A549 (cell line): Measurements from ENCODE around the gene STK16.

ENCODE experiments used
- ATOH8 ChIP-seq: fragments of 250-450 bp; sonication (Bioruptor Pico); IDR thresholded peaks from 2 replicates; pipeline ENCODE4 v1.5.0; 2020; ENCODE audit warnings: low read depth, mild to moderate bottlenecking, moderate library complexity
- BHLHE40 ChIP-seq: IDR thresholded peaks from 2 replicates; pipeline ENCODE4 v1.6.1; 2012; ENCODE audit warnings: low read depth, low read length, inconsistent platforms
- CTCF ChIP-seq: fragments of >200 bp; sonication (Bioruptor Twin); formaldehyde crosslinking; IDR thresholded peaks from 3 replicates; pipeline ENCODE4 v1.5.1; 2016
- HOXA7 ChIP-seq: fragments of 250-450 bp; sonication (Bioruptor Pico); IDR thresholded peaks from 2 replicates; pipeline ENCODE4 v1.5.0; 2020; ENCODE audit warnings: mild to moderate bottlenecking, moderate library complexity
- REST ChIP-seq: fragments of 200-600 bp; sonication (generic); IDR thresholded peaks from 2 replicates; pipeline ENCODE4 v1.6.1; 2016; ENCODE audit warnings: antibody characterized with exemption, mild to moderate bottlenecking, moderate library complexity
- TF ChIP-seq, protein P1 (sequence below): IDR thresholded peaks from 2 replicates; pipeline ENCODE4 v1.6.1; 2012
- TF ChIP-seq, protein P2 (sequence below): fragments of 250-450 bp; sonication (Bioruptor Pico); IDR thresholded peaks from 2 replicates; pipeline ENCODE4 v1.5.0; 2021; ENCODE audit warnings: mild to moderate bottlenecking, moderate library complexity, borderline replicate concordance

- TF ChIP-seq, protein P1, sequence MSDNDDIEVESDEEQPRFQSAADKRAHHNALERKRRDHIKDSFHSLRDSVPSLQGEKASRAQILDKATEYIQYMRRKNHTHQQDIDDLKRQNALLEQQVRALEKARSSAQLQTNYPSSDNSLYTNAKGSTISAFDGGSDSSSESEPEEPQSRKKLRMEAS, result peak; percentile 75; the same call in 1 of the 2 replicates
- no peak for TF ChIP-seq BHLHE40
- TF ChIP-seq REST, result no peak
- no peak for TF ChIP-seq CTCF
- TF ChIP-seq ATOH8 (CRISPR knock-in tag), result no peak
- TF ChIP-seq, protein P2, sequence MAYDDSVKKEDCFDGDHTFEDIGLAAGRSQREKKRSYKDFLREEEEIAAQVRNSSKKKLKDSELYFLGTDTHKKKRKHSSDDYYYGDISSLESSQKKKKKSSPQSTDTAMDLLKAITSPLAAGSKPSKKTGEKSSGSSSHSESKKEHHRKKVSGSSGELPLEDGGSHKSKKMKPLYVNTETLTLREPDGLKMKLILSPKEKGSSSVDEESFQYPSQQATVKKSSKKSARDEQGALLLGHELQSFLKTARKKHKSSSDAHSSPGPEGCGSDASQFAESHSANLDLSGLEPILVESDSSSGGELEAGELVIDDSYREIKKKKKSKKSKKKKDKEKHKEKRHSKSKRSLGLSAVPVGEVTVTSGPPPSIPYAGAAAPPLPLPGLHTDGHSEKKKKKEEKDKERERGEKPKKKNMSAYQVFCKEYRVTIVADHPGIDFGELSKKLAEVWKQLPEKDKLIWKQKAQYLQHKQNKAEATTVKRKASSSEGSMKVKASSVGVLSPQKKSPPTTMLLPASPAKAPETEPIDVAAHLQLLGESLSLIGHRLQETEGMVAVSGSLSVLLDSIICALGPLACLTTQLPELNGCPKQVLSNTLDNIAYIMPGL, result no peak
- no peak for TF ChIP-seq HOXA7 (CRISPR knock-in tag)
Measured at GRCh38 chr2:219273937-219274336, 28.7 kb downstream of the STK16 start.
